GM18867 (cell line): ENCODE data around the gene FAM78A.
"Not testable (repeated sequence)": the region's sequence is repeated elsewhere in the genome, so short reads cannot be mapped to it uniquely, and the experiment has no call there.

Experiments
- ATAC-seq: cut with Tn5 transposase; IDR thresholded peaks from one replicate; pipeline ENCODE4 v1.9.1; 2021; ENCODE audit warnings: mild to moderate bottlenecking, moderate library complexity; ENCODE audit not compliant: unreplicated experiment

The FAM78A gene

GRCh38 chr9:131270171-131271015 lies 5.9 kb downstream of the FAM78A start:
- ATAC-seq = no peak

GRCh38 chr9:131266266-131267229 lies 9.8 kb downstream of the FAM78A start:
- ATAC-seq = no peak

DNA sequence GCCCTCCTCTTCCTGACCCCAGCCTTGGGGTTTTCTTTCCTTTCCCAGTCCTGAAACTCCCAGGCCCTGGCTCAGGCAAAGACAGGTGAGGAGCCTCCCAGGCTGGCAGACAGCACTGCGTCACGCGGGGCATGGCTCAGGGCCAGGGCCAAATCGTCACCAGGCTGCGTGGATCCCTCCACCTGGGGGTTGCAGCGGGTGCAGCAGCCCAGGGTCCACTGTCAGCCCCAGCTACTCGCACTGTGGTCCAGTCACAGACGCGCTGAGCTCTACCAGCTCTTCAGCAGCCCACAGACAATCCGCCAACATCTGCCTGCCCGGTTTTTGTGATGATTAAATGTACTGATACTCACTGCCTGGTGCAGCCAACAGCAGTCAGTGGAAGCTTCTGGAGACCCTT lies 12.1 kb downstream of the FAM78A start:
- no peak for ATAC-seq

DNA sequence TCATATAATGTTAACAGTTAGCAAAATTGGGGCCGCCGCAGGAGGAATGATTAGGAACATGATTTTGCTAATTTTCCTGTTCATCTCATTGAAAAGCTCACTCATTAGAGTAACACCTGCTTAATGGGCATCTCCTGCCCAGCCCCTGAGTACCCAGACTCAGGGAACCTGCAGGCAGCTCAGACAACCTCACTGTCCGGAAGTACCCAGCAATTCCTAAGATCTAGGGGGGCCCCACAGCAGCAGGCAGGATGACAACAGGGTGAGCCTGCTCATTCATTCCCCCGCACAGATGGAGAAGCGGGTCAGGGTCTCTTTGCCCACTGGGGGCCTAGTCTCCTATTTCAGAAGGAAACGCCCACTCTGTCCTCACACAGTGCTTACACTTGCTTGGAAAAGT lies 12.6 kb downstream of the FAM78A start:
- ATAC-seq = no peak

GRCh38 chr9:131263033-131263343 lies 13.3 kb downstream of the FAM78A start:
- not testable (repeated sequence) for ATAC-seq

GRCh38 chr9:131262327-131263032 lies 13.8 kb downstream of the FAM78A start:
- ATAC-seq = peak; percentile 49

GRCh38 chr9:131260751-131261452 lies 15.4 kb downstream of the FAM78A start:
- no peak for ATAC-seq

GRCh38 chr9:131259916-131260597 lies 16.3 kb downstream of the FAM78A start:
- ATAC-seq = no peak

- no peak for ATAC-seq
These were observed 16.8 kb downstream of the FAM78A start for GRCh38 chr9:131259432-131259898.

DNA sequence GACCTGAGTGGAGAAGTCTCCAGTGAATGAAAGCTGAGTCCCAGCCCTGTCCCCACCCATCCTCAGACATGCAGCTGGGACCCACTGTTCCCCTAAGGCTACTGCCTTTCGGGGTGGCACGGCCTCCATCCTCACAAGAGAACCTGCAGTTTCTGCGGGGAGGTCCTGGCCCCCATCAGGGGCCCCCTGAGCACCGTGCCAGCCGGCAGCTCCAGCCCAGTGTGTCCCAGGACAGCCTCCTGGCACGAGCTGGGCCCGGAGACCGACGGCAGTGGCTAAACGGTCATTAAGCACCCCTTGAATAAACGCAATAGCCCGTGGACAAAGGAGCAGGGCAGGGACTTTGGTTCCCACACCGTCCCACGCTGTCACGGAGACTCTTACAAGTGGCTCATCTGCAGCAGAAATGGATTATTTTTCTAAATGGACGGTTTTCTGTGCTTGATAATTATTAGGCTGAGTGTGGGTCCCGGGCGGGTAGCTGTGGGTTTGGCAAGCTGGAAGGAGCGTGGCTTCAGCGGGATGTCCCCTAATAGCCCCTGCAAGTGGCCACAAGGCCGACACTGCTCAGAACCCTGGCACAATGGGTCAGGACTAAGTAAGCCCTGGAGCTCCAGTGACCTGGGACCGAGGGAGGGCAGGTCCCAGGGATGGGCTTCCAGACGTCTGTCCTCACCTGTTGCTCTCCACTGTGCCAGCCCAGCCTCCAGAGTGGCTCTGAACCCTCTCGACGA lies 17.4 kb downstream of the FAM78A start:
- no peak for ATAC-seq

GRCh38 chr9:131258186-131258585 lies 18.1 kb downstream of the FAM78A start:
- no peak for ATAC-seq

GRCh38 chr9:131257266-131258025 lies 18.9 kb downstream of the FAM78A start:
- ATAC-seq = no peak

DNA sequence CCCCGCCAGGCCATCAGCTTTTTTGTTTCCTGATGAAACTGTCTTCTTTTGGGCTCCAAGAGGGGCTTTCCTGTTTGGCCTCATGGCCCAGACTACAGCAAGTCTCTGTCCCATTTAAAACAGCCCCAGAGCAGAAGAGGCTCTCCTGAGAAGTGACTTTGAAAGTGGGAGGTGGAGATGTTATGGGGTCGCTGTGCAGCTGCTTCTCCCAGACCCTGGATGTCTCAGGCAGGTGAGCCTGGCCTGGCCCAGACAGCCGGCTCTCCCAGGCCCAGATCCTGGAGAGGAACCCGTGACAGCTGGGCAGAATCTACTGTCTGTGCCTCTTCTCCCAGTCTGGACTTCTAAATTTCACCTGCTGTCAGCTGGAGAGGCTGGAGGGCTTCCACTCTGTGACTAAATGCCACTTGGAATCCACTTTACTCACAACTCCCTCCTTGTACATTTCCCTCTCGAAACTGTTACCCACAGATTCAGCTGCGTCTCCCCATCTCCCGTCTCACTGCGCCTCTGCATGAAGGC lies 20.6 kb downstream of the FAM78A start:
- no peak for ATAC-seq

- no peak for ATAC-seq
These were observed 21.7 kb downstream of the FAM78A start for GRCh38 chr9:131254626-131255025.

GRCh38 chr9:131253891-131254491 lies 22.3 kb downstream of the FAM78A start:
- ATAC-seq = no peak

GRCh38 chr9:131252120-131252519 lies 24.2 kb downstream of the FAM78A start:
- ATAC-seq = no peak

DNA sequence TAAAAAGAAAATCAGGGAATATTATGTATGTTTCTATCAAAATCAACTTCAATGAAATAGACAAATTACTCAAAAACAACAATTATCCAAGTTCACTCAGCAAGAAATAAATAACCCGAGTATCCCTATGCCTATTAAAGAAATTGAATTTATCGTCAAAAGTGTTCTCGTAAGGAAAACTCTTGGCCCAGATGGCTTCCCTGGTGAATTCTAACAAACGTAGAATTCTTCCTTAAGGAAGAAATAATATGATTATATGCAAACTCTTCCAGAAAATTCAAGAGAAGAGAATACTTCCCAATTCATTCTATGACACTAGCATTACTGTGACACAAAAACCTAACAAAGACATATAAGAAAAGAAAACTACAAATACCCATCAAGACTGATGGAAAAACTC lies 29.7 kb downstream of the FAM78A start:
- no peak for ATAC-seq

- ATAC-seq = not testable (repeated sequence)
These were observed 32.0 kb downstream of the FAM78A start for GRCh38 chr9:131244331-131244730.
